OCI-LY7 (cell line): ENCODE measurements around the gene FAM111A. TPM values are rescaled to one million over a fixed set of nuclear protein-coding genes. Genes with fewer than 3 reads are reported as not detected.

ENCODE experiments used
- BruUV-seq: library from RNA; stranded (reverse); fragments of 400-500 nt; replicated peaks from 2 replicates; lab custom pipeline; 2021; lab: Mats Ljungman, UMichigan
- CTCF ChIA-PET: fragments of 300-600 bp; sonication (Branson Sonifier 250); formaldehyde crosslinking; loops from one replicate; lab custom pipeline; 2022; ENCODE audit warnings: antibody characterized with exemption; ENCODE audit not compliant: unreplicated experiment; lab: Charles Lee
- POLR2A ChIA-PET: fragments of 300-600 bp; sonication (Branson Sonifier 250); formaldehyde crosslinking; loops from one replicate; lab custom pipeline; 2022; ENCODE audit warnings: antibody characterized with exemption; lab: Charles Lee
- DNase-seq: peaks from one replicate; pipeline ENCODE4 v3.0.0-alpha.2; 2015; ENCODE audit warnings: low spot score
- H2AFZ ChIP-seq: fragments of 200-600 bp; sonication (generic), shearing (Covaris generic); 2 replicates; pipeline ENCODE4 v1.6.1; 2014; ENCODE audit warnings: mild to moderate bottlenecking, antibody characterized with exemption, low read length, moderate library complexity
- H3K27ac ChIP-seq: fragments of 200-600 bp; sonication (generic); 2 replicates; pipeline ENCODE4 v1.5.1; 2014; ENCODE audit warnings: mixed run types, low read depth, mild to moderate bottlenecking, moderate library complexity, low read length, inconsistent platforms; ENCODE audit not compliant: poor library complexity, severe bottlenecking
- H3K36me3 ChIP-seq: fragments of 200-600 bp; sonication (generic); 2 replicates; pipeline ENCODE4 v1.6.1; 2014; ENCODE audit warnings: mild to moderate bottlenecking, antibody characterized with exemption, low read length, moderate library complexity, mixed read lengths; ENCODE audit not compliant: insufficient read depth
- H3K4me1 ChIP-seq: fragments of 200-600 bp; sonication (generic); 2 replicates; pipeline ENCODE4 v1.5.1; 2014; ENCODE audit warnings: mild to moderate bottlenecking, low read length; ENCODE audit not compliant: insufficient read depth, poor library complexity, severe bottlenecking
- H3K4me2 ChIP-seq: fragments of 200-600 bp; sonication (generic); 2 replicates; pipeline ENCODE4 v1.6.1; 2014; ENCODE audit warnings: mild to moderate bottlenecking, low read length
- H3K4me3 ChIP-seq: fragments of 200-600 bp; sonication (generic); 2 replicates; pipeline ENCODE4 v1.5.1; 2014; ENCODE audit warnings: mild to moderate bottlenecking, low read depth, low read length; ENCODE audit not compliant: poor library complexity, severe bottlenecking
- H3K79me2 ChIP-seq: fragments of 200-600 bp; sonication (generic); 2 replicates; pipeline ENCODE4 v1.6.1; 2016; ENCODE audit warnings: low read depth, mild to moderate bottlenecking, low read length, moderate library complexity, mixed read lengths; ENCODE audit not compliant: insufficient read depth
- H3K9me2 ChIP-seq: fragments of 200-600 bp; sonication (generic); 2 replicates; pipeline ENCODE4 v1.6.1; 2016; ENCODE audit warnings: mild to moderate bottlenecking, low read length, mixed read lengths; ENCODE audit not compliant: insufficient read depth
- H3K9me3 ChIP-seq: fragments of 200-600 bp; sonication (generic); 2 replicates; pipeline ENCODE4 v1.6.1; 2014; ENCODE audit warnings: mild to moderate bottlenecking, mixed run types, low read length, mixed read lengths
- H4K20me1 ChIP-seq: fragments of 200-600 bp; sonication (generic); 2 replicates; pipeline ENCODE4 v1.6.1; 2014; ENCODE audit warnings: mild to moderate bottlenecking, antibody characterized with exemption, low read length, moderate library complexity, mixed read lengths; ENCODE audit not compliant: insufficient read depth
- EZH2phosphoT487 ChIP-seq: fragments of 200-600 bp; sonication (generic); IDR thresholded peaks from 2 replicates; pipeline ENCODE4 v1.6.1; 2018; ENCODE audit warnings: low read depth, borderline replicate concordance, mild to moderate bottlenecking, mixed run types, antibody characterized with exemption, low read length, moderate library complexity, mixed read lengths
- intact Hi-C: fragments of 100-400 bp; cut with micrococcal nuclease; formaldehyde crosslinking; loops from one replicate; pipeline ENCODE4 v1.10.0; 2022; ENCODE audit not compliant: unreplicated experiment
- total RNA-seq, 2 experiments: library from RNA; depleted of rRNA in 1 of 2; stranded (reverse); fragments of >200 nt in 1 of 2; shearing (Covaris generic) in 1 of 2; gene quantifications; 2 replicates each; pipeline ENCODE4 v1.2.3, GENCODE V29; 2014 to 2022
- TF ChIP-seq, protein P1 (sequence below): fragments of 200-600 bp; sonication (generic); conservative IDR thresholded peaks from 2 replicates; pipeline ENCODE4 v1.5.1; 2014; ENCODE audit warnings: mild to moderate bottlenecking, antibody characterized with exemption, low read length, moderate library complexity, mixed read lengths

The FAM111A gene
- total RNA-seq, 2 experiments from 2014 or later, result 83.9 to 93.7 TPM

DNA sequence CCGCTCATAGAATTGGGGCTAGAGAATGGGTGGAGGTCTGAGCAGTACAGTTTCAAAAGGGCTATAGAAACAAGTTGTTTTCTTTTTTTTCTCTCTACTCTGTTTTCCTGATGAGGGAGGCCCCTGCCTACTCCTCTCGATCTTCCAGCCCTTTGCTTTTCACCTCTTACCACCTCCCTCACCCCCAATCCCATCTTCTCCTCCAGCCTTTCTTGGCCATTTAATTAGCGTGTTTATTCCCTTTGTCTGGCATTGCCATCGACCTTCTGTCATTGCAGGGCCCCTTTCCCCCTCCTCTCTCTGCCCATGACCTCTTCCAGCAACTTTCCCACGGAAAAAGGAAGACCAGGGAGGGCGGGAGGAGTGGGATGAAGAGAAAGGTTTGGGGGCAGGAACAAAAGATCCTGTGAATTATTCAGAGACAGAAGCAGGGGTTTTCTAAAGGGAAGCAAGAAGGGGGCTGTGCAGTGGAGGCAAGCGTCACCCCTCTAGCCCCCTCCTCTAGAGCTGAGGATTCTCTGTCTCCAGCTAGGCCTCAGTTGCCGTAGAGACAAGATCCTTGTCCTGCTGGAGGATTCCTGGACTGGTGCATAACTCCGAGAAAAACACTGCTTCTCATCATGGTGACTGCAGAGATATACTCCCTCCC is 42.2 kb downstream of the FAM111A start:
- Histone ChIP-seq H4K20me1 (no peaks in the 10 kb centered on the region), H3K79me2 (no peaks in the 10 kb centered on the region), H3K9me2 (no peaks in the 10 kb centered on the region), H3K36me3 (no peaks in the 10 kb centered on the region; the same call in 1 of the 2 replicates), H2AFZ (no peak overlapping the region), H3K27ac (no peak overlapping the region), H3K4me1 (peaks cover 13% of the 10 kb centered on the region), H3K9me3 (no peaks in the 10 kb centered on the region), H3K4me2 (no peak overlapping the region; the same call in 1 of the 2 replicates), H3K4me3 (no peak overlapping the region)
- intact Hi-C loops, result no loop called here
- no TSS peak for BruUV-seq
- no peak for TF ChIP-seq EZH2phosphoT487
- TF ChIP-seq, protein P1, sequence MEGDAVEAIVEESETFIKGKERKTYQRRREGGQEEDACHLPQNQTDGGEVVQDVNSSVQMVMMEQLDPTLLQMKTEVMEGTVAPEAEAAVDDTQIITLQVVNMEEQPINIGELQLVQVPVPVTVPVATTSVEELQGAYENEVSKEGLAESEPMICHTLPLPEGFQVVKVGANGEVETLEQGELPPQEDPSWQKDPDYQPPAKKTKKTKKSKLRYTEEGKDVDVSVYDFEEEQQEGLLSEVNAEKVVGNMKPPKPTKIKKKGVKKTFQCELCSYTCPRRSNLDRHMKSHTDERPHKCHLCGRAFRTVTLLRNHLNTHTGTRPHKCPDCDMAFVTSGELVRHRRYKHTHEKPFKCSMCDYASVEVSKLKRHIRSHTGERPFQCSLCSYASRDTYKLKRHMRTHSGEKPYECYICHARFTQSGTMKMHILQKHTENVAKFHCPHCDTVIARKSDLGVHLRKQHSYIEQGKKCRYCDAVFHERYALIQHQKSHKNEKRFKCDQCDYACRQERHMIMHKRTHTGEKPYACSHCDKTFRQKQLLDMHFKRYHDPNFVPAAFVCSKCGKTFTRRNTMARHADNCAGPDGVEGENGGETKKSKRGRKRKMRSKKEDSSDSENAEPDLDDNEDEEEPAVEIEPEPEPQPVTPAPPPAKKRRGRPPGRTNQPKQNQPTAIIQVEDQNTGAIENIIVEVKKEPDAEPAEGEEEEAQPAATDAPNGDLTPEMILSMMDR, result no peak
- DNase-seq, result no peak
- ChIA-PET POLR2A (interaction anchor here (0.7 to 1.7 kb wide), 3 partner anchors 9 to 466 kb away, joined by 3 to 7 read pairs (median 5); partner anchors contain the start of gene DTX4), CTCF (interaction anchor here (0.6 to 1.2 kb wide), 2 partner anchors 13 to 18 kb away, joined by 3 read pairs; no protein-coding TSS in a partner anchor)

DNA sequence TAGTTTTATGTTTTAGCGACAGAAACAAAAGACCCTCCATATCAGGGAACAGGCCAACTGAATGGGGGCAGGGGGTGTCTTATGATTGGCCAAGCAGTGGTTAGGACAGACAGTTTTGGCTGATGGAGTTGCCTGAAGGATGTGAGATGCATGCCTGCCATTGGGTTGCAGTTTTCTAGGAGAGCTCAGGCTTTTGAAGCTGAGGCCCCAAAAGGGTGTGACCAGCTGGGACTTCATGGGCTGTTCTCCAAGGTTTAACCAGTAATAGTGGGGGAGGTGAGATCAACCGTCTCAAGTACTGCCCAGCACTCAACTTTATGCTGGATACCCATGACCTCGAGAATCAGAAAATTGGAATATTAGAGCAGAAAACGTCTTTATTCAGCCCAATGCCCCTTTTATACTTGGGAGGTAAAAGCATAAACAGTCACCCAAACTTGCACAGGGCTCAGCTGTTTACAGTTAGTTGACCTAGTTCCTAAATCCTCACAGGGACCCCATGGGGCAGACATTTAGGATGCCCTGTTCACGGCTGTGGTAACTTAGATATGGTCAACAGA is 42.8 kb downstream of the FAM111A start:
- no TSS peak for BruUV-seq
- no peak for TF ChIP-seq EZH2phosphoT487
- TF ChIP-seq, protein P1, result no peak
- Histone ChIP-seq H3K79me2 (no peaks in the 10 kb centered on the region), H3K4me1 (peaks cover 13% of the 10 kb centered on the region), H3K36me3 (no peaks in the 10 kb centered on the region; the same call in 1 of the 2 replicates), H3K4me2 (no peak overlapping the region), H3K27ac (no peak overlapping the region), H4K20me1 (no peaks in the 10 kb centered on the region), H3K9me3 (no peaks in the 10 kb centered on the region), H3K9me2 (no peaks in the 10 kb centered on the region), H3K4me3 (no peak overlapping the region), H2AFZ (no peak overlapping the region)
- CTCF ChIA-PET, result interaction anchor here (0.6 to 1.9 kb wide), 4 partner anchors 9 to 39 kb away, joined by 3 to 6 read pairs (median 3); no protein-coding TSS in a partner anchor
- intact Hi-C loops, result no loop called here
- POLR2A ChIA-PET, result interaction anchor here (0.7 to 1.7 kb wide), 3 partner anchors 9 to 465 kb away, joined by 3 to 7 read pairs (median 5); partner anchors contain the start of gene DTX4
- no peak for DNase-seq
